H1 (cell line): ENCODE data around the gene CFAP97D1. TPM values are rescaled to one million over a fixed set of nuclear protein-coding genes. Genes with fewer than 3 reads are reported as not detected.

Experiments
- CTCF ChIA-PET: fragments of 300-600 bp; sonication (Branson Sonifier 250); formaldehyde crosslinking; loops from one replicate; lab custom pipeline; 2021; ENCODE audit not compliant: partially characterized antibody; lab: Charles Lee
- POLR2A ChIA-PET: fragments of 300-600 bp; sonication (Branson Sonifier 250); formaldehyde crosslinking; loops from one replicate; lab custom pipeline; 2021; ENCODE audit warnings: inconsistent platforms; ENCODE audit not compliant: partially characterized antibody; lab: Charles Lee
- DNase-seq, 2 experiments: peaks; one replicate each; pipeline versions ENCODE4 v3.0.0 to v3.0.0-alpha.2; 2010 to 2022; ENCODE audit warnings: low spot score in 2 of 2, low read depth in 1 of 2, mixed read lengths in 1 of 2
- FAIRE-seq: peaks from 2 replicates; lab custom pipeline; 2011; peaks lifted over from hg19 to GRCh38; lab: Jason Lieb, UNC
- H2AFZ ChIP-seq: 2 replicates; pipeline ENCODE4 v1.8.1; 2012; ENCODE audit warnings: low read length, inconsistent platforms
- H2AK5ac ChIP-seq: 2 replicates; pipeline ENCODE4 v1.6.1; 2013; ENCODE audit warnings: low read depth, low read length
- H2BK120ac ChIP-seq: replicated peaks from 2 replicates; pipeline ENCODE3; 2013; ENCODE audit warnings: low read depth, low read length, inconsistent platforms
- H2BK12ac ChIP-seq: 2 replicates; pipeline ENCODE4 v1.6.1; 2013; ENCODE audit warnings: low read depth, low read length
- H2BK15ac ChIP-seq: 2 replicates; pipeline ENCODE4 v1.6.1; 2013; ENCODE audit warnings: low read length
- H2BK20ac ChIP-seq: 2 replicates; pipeline ENCODE4 v1.6.1; 2013; ENCODE audit warnings: low read length
- H2BK5ac ChIP-seq: 2 replicates; pipeline ENCODE4 v1.6.1; 2013; ENCODE audit warnings: low read depth, low read length
- H3K14ac ChIP-seq: 2 replicates; pipeline ENCODE4 v1.6.1; 2013; ENCODE audit warnings: inconsistent platforms; ENCODE audit not compliant: insufficient read length
- H3K18ac ChIP-seq: 2 replicates; pipeline ENCODE4 v1.6.1; 2013; ENCODE audit warnings: low read length; ENCODE audit errors: extremely low read depth
- H3K23ac ChIP-seq: 2 replicates; pipeline ENCODE4 v1.6.1; 2013; ENCODE audit warnings: inconsistent platforms; ENCODE audit not compliant: insufficient read length
- H3K23me2 ChIP-seq: 2 replicates; pipeline ENCODE4 v1.6.1; 2013; ENCODE audit warnings: low read depth, low read length
- H3K27ac ChIP-seq: 2 replicates; pipeline ENCODE4 v1.6.1; 2011; ENCODE audit warnings: low read depth, low read length, inconsistent platforms
- H3K27me3 ChIP-seq, 4 experiments: replicated peaks in 1 of 4; 1 replicate in 1 of 4; 2 replicates in 3 of 4; pipeline versions ENCODE4 v1.6.1 to v1.8.1; 2011 to 2013; ENCODE audit warnings: low read length in 3 of 4, mild to moderate bottlenecking in 3 of 4, inconsistent platforms in 2 of 4, mixed read lengths in 2 of 4, moderate library complexity in 1 of 4; ENCODE audit not compliant: control insufficient read depth in 3 of 4, insufficient read depth in 3 of 4; ENCODE audit errors: extremely low read depth in 1 of 4
- H3K36me3 ChIP-seq, 4 experiments: 2 replicates each; pipeline versions ENCODE4 v1.6.1 to v1.8.1; 2011 to 2013; ENCODE audit warnings: mild to moderate bottlenecking in 4 of 4, low read length in 3 of 4, moderate library complexity in 2 of 4, control low read depth in 1 of 4, inconsistent platforms in 1 of 4; ENCODE audit not compliant: insufficient read depth in 4 of 4, control insufficient read depth in 2 of 4
- H3K4ac ChIP-seq: replicated peaks from 2 replicates; pipeline ENCODE3; 2013; ENCODE audit warnings: low read length, low read depth, mixed read lengths, inconsistent platforms; ENCODE audit not compliant: insufficient read length
- H3K4me1 ChIP-seq, 4 experiments: replicated peaks in 1 of 4; 1 replicate in 1 of 4; 2 replicates in 3 of 4; pipeline versions ENCODE4 v1.6.1 to v1.8.1; 2011 to 2013; ENCODE audit warnings: low read length in 3 of 4, inconsistent platforms in 2 of 4, mixed read lengths in 1 of 4; ENCODE audit not compliant: insufficient read depth in 4 of 4, control insufficient read depth in 3 of 4
- H3K4me2 ChIP-seq, 2 experiments: 2 replicates each; pipeline versions ENCODE4 v1.6.1 to v1.8.1; 2011 to 2013; ENCODE audit warnings: low read depth in 2 of 2, low read length in 2 of 2, control low read depth in 1 of 2, inconsistent platforms in 1 of 2, mild to moderate bottlenecking in 1 of 2; ENCODE audit not compliant: insufficient read depth in 1 of 2
- H3K4me3 ChIP-seq, 4 experiments: fragments of 200-600, 300-600 bp in 1 of 4; sonication (generic), shearing (Covaris generic), sonication (Bioruptor Twin) in 1 of 4; 2 replicates each; pipeline versions ENCODE4 v1.5.1 to v1.8.1; 2011 to 2016; ENCODE audit warnings: low read length in 4 of 4, low read depth in 3 of 4, control low read depth in 2 of 4, inconsistent platforms in 2 of 4, mild to moderate bottlenecking in 2 of 4, mixed read lengths in 1 of 4, moderate library complexity in 1 of 4; ENCODE audit not compliant: insufficient read depth in 2 of 4; ENCODE audit errors: extremely low read depth in 1 of 4
- H3K56ac ChIP-seq: replicated peaks from 2 replicates; pipeline ENCODE3; 2013; ENCODE audit warnings: low read depth, mild to moderate bottlenecking, mixed read lengths, low read length, inconsistent platforms; ENCODE audit not compliant: insufficient read length
- H3K79me1 ChIP-seq: 2 replicates; pipeline ENCODE4 v1.6.1; 2013; ENCODE audit warnings: low read depth, low read length, control low read depth
- H3K79me2 ChIP-seq, 2 experiments: 2 replicates each; pipeline versions ENCODE4 v1.6.1 to v1.8.1; 2012 to 2013; ENCODE audit warnings: low read length in 2 of 2, mild to moderate bottlenecking in 2 of 2, inconsistent platforms in 1 of 2; ENCODE audit not compliant: insufficient read depth in 2 of 2, control insufficient read depth in 1 of 2
- H3K9ac ChIP-seq, 4 experiments: replicated peaks in 1 of 4; 1 replicate in 1 of 4; 2 replicates in 3 of 4; pipeline versions ENCODE4 v1.6.1 to v1.8.1; 2011 to 2013; ENCODE audit warnings: low read depth in 3 of 4, low read length in 3 of 4, control low read depth in 2 of 4, mild to moderate bottlenecking in 2 of 4, moderate library complexity in 2 of 4, inconsistent platforms in 1 of 4; ENCODE audit errors: extremely low read depth in 1 of 4
- H3K9me3 ChIP-seq, 2 experiments: 2 replicates each; pipeline versions ENCODE4 v1.6.1 to v1.8.1; 2012 to 2013; ENCODE audit warnings: mild to moderate bottlenecking in 2 of 2, moderate library complexity in 2 of 2, control low read depth in 1 of 2, inconsistent platforms in 1 of 2, low read depth in 1 of 2, low read length in 1 of 2, mixed read lengths in 1 of 2; ENCODE audit not compliant: insufficient read depth in 2 of 2
- H4K20me1 ChIP-seq, 2 experiments: replicated peaks in 1 of 2; 2 replicates each; pipeline versions ENCODE3 to v1.8.1; 2011 to 2013; ENCODE audit warnings: inconsistent platforms in 2 of 2, low read length in 2 of 2, mild to moderate bottlenecking in 1 of 2; ENCODE audit not compliant: insufficient read depth in 2 of 2, control insufficient read depth in 1 of 2
- H4K5ac ChIP-seq: 2 replicates; pipeline ENCODE4 v1.6.1; 2013; ENCODE audit warnings: low read length, low read depth, mixed read lengths, inconsistent platforms; ENCODE audit not compliant: insufficient read length
- H4K8ac ChIP-seq: 2 replicates; pipeline ENCODE4 v1.8.0; 2013; ENCODE audit warnings: mild to moderate bottlenecking, moderate library complexity, low read length, inconsistent platforms; ENCODE audit not compliant: insufficient read depth; ENCODE audit errors: extremely low read depth
- H4K91ac ChIP-seq: replicated peaks from 2 replicates; pipeline ENCODE3; 2013; ENCODE audit warnings: low read length, mixed read lengths, inconsistent platforms; ENCODE audit not compliant: insufficient read length
- POLR2AphosphoS5 ChIP-seq: IDR thresholded peaks from 2 replicates; pipeline ENCODE4 v1.6.1; 2011; ENCODE audit warnings: low read depth, low read length
- WGBS, 2 experiments: shearing (Covaris generic) in 1 of 2; methylation state at CpG; one replicate each; pipeline versions ENCODE4 v1.1.6 to v1.1.7; 2013 to 2015; ENCODE audit warnings: low lambda C conversion rate in 2 of 2, mixed read lengths in 2 of 2, inconsistent platforms in 1 of 2, low coverage in 1 of 2, missing lambda C conversion rate in 1 of 2; ENCODE audit not compliant: insufficient replicate concordance in 2 of 2, insufficient coverage in 1 of 2, insufficient read length in 1 of 2; ENCODE audit errors: extremely low coverage in 1 of 2, missing lambda C conversion rate in 1 of 2; 5-methylcytosine and 5-hydroxymethylcytosine counted together
- polyA plus RNA-seq, 7 experiments: library from polyadenylated mRNA; depleted of rRNA in 3 of 7; stranded (reverse) in 5 of 7; unstranded in 2 of 7; fragments of >200 nt in 5 of 7; fragments of 200-250 nt in 2 of 7; gene quantifications; 1 replicate in 5 of 7; 2 replicates in 1 of 7; 4 replicates in 1 of 7; pipeline versions ENCODE4 v1.2.1 to v1.2.3, GENCODE V29; 2011 to 2013; ENCODE audit warnings: missing spikeins in 2 of 7, mixed read lengths in 2 of 7
- total RNA-seq: library from RNA; stranded (reverse); fragmentation: NEBNext Ultra II Directional; extraction: Animal tissue kit (Norgen Biotek cat#: 25700); gene quantifications from 2 replicates; pipeline ENCODE4 v1.2.1, GENCODE V29; 2021

Gene CFAP97D1
- total and polyA plus RNA-seq, 2 of the 8 experiments (the other 6 are each of a cell fraction or from before 2014, with no cell fraction given) = 0.02 to 0.07 TPM

GRCh38 chr17:43741636-43742035 is 38.6 kb upstream of the CFAP97D1 start:
- no peak overlapping the region for H3K27ac ChIP-seq
- H3K4me2 ChIP-seq = no peak overlapping the region
- H3K79me2 ChIP-seq = no peaks in the 10 kb centered on the region
- no peak overlapping the region for H3K14ac ChIP-seq
- H3K36me3 ChIP-seq = no peaks in the 10 kb centered on the region
- no peak for TF ChIP-seq POLR2AphosphoS5
- TF ChIP-seq, all 59 proteins: peak for 0
- Histone ChIP-seq H3K4me3 (no peak overlapping the region), H2AK5ac (no peak overlapping the region), H2BK12ac (no peak overlapping the region), H4K5ac (no peak overlapping the region), H4K20me1 (no peaks in the 10 kb centered on the region), H3K56ac (no peak overlapping the region), H3K79me1 (no peaks in the 10 kb centered on the region), H3K27me3 (no peaks in the 10 kb centered on the region), H3K9me3 (no peaks in the 10 kb centered on the region), H2BK5ac (no peak overlapping the region), H2AFZ (no peak overlapping the region), H3K9ac (no peak overlapping the region), H3K18ac (no peak overlapping the region), H3K23me2 (no peaks in the 10 kb centered on the region), H2BK15ac (no peak overlapping the region), H4K91ac (no peak overlapping the region), H2BK120ac (no peak overlapping the region), H2BK20ac (no peak overlapping the region), H4K8ac (no peak overlapping the region), H3K4me1 (peaks cover 6 to 16% (median 12%) of the 10 kb centered on the region in 4 experiments), H3K23ac (no peak overlapping the region), H3K4ac (no peak overlapping the region)
- DNase-seq (no peak), FAIRE-seq (no peak)
- WGBS, 2 experiments = 83% methylated on average over 5 of the region's 5 CpGs; no CpG with 5 or more reads in 1 of the 2 experiments
- CTCF ChIA-PET = interaction anchor here (0.7 to 2.3 kb wide), 4 partner anchors 19 to 48 kb away, joined by 3 to 16 read pairs (median 8); no protein-coding TSS in a partner anchor
- POLR2A ChIA-PET = interaction anchor here (1.7 kb wide), 1 partner anchor 12 kb away, joined by 7 read pairs; no protein-coding TSS in a partner anchor
